Gastrocnemius medialis (tissue), 4 donors: ENCODE data around the gene SRPK2. TPM values are rescaled to one million over a fixed set of nuclear protein-coding genes. Genes with fewer than 3 reads are reported as not detected.
"Not testable (repeated sequence)": the region's sequence is repeated elsewhere in the genome, so short reads cannot be mapped to it uniquely, and the experiment has no call there.

ENCODE experiments used
- ATAC-seq, 2 donors: fragments of 150-250 bp; one replicate each; pipeline ENCODE4 v1.9.1; 2016
- DNase-seq, 2 donors: peaks; one replicate each; pipeline ENCODE4 v3.0.0-alpha.2; 2019
- H3K27ac ChIP-seq, 4 donors: fragments of 200-600 bp; sonication (generic); 1 replicate in 1 of 4; 2 replicates in 3 of 4; pipeline ENCODE4 v1.5.1; 2016 to 2018; ENCODE audit warnings: mild to moderate bottlenecking in 2 of 4, moderate library complexity in 1 of 4
- H3K27me3 ChIP-seq, 3 donors: fragments of 200-600 bp; sonication (generic) in 2 of 3; 1 replicate in 1 of 3; 2 replicates in 2 of 3; pipeline versions ENCODE4 v1.5.1 to v1.6.0; 2016 to 2019; ENCODE audit warnings: mild to moderate bottlenecking in 1 of 3, moderate library complexity in 1 of 3
- H3K36me3 ChIP-seq, 2 donors: fragments of 200-600 bp; sonication (generic) in 1 of 2; one replicate each; pipeline ENCODE4 v1.5.1; 2017 to 2018
- H3K4me1 ChIP-seq, 2 donors: fragments of 200-600 bp; sonication (generic) in 1 of 2; one replicate each; pipeline ENCODE4 v1.5.1; 2016 to 2017; ENCODE audit warnings: mild to moderate bottlenecking in 2 of 2
- H3K4me3 ChIP-seq, 4 donors: fragments of 200-600 bp; sonication (generic) in 3 of 4; 1 replicate in 1 of 4; 2 replicates in 3 of 4; pipeline ENCODE4 v1.5.1; 2016 to 2019; ENCODE audit warnings: mild to moderate bottlenecking in 2 of 4
- H3K9me3 ChIP-seq, 3 donors: fragments of 200-600 bp; sonication (generic) in 2 of 3; 1 replicate in 1 of 3; 2 replicates in 2 of 3; pipeline ENCODE4 v1.5.1; 2016 to 2019
- CTCF ChIP-seq, 5 experiments: fragments of 450-650 bp in 3 of 5; fragments of 200-600 bp in 2 of 5; sonication (generic) in 2 of 5; IDR thresholded peaks in 4 of 5; conservative IDR thresholded peaks in 1 of 5; 1 replicate in 4 of 5; 2 replicates in 1 of 5; pipeline ENCODE4 v1.5.1; 2016 to 2019; ENCODE audit warnings: antibody characterized with exemption in 5 of 5, mild to moderate bottlenecking in 3 of 5, moderate library complexity in 3 of 5
- POLR2A ChIP-seq, 2 donors: fragments of 450-650 bp; IDR thresholded peaks; one replicate each; pipeline ENCODE4 v1.6.1; 2017; ENCODE audit warnings: antibody characterized with exemption in 2 of 2, mild to moderate bottlenecking in 2 of 2, moderate library complexity in 2 of 2
- in situ Hi-C, 4 donors: fragments of 200-750 bp; cut with MboI; loops; one replicate each; pipeline versions ENCODE4 v1.15.0 to v1.8.0; 2017; ENCODE audit warnings: low sequenced_read_pairs in 4 of 4
- intact Hi-C: fragments of 100-400 bp; cut with DNase I; formaldehyde crosslinking; loops from one replicate; pipeline ENCODE4 v1.15.1; 2023; ENCODE audit warnings: low total_unique reads
- total RNA-seq, 4 donors: library from RNA; depleted of rRNA; stranded (reverse); fragments of >200 nt; gene quantifications; one replicate each; pipeline versions ENCODE4 v1.1.0 to v1.2.3, GENCODE V29; 2016

The SRPK2 gene
- total RNA-seq, 4 donors from 2014 or later = 18.1 to 49.0 (median 21.3) TPM

GRCh38 chr7:105353752-105354328, 34.9 kb downstream of the SRPK2 start:
- ATAC-seq (peak; percentile 26 to 37), DNase-seq (peak; percentile 32 to 50)
- intact Hi-C loops (no loop called here), in situ Hi-C loops (no loop called here)
- Histone ChIP-seq H3K9me3 (no peaks in the 10 kb centered on the region), H3K27ac (peak overlapping the region in 1 of 4 donors; percentile 2), H3K27me3 (no peaks in the 10 kb centered on the region), H3K4me1 (peaks cover 46% of the 10 kb centered on the region in 2 donors), H3K4me3 (no peak overlapping the region), H3K36me3 (no peaks in the 10 kb centered on the region)
- TF ChIP-seq POLR2A (IDR thresholded peaks at IDR 0.05) (no peak), CTCF (IDR thresholded peaks at IDR 0.05 in 4 of 5, conservative IDR thresholded peaks at IDR 0.05 in 1 of 5) (no peak)

- ATAC-seq = no peak
- H3K27ac ChIP-seq = peak overlapping the region in 2 of 4 donors; percentile 2 to 8
Observed at GRCh38 chr7:105352901-105353668, 35.6 kb downstream of the SRPK2 start.

GRCh38 chr7:105352018-105352612, 36.6 kb downstream of the SRPK2 start:
- Histone ChIP-seq H3K36me3 (no peaks in the 10 kb centered on the region), H3K4me3 (no peak overlapping the region), H3K9me3 (no peaks in the 10 kb centered on the region), H3K4me1 (peaks cover 37 to 46% of the 10 kb centered on the region in 2 donors), H3K27ac (peak overlapping the region; percentile 8 to 66 (median 15)), H3K27me3 (no peaks in the 10 kb centered on the region)
- TF ChIP-seq CTCF (IDR thresholded peaks at IDR 0.05 in 4 of 5, conservative IDR thresholded peaks at IDR 0.05 in 1 of 5) (no peak), POLR2A (IDR thresholded peaks at IDR 0.05) (peak in 1 of 2 donors; percentile 25)
- in situ Hi-C loops = no loop called here
- intact Hi-C loops = no loop called here
- DNase-seq (peak; percentile 53 to 74), ATAC-seq (peak; percentile 82 to 87)

More at GRCh38 chr7:105352901-105353668, 35.6 kb downstream of the SRPK2 start:
- intact Hi-C loops = no loop called here
- no peaks in the 10 kb centered on the region for H3K9me3 ChIP-seq
- no peaks in the 10 kb centered on the region for H3K36me3 ChIP-seq
- in situ Hi-C loops = no loop called here
- H3K4me3 ChIP-seq = no peak overlapping the region
- no peak for TF ChIP-seq POLR2A (IDR thresholded peaks at IDR 0.05)
- TF ChIP-seq CTCF (IDR thresholded peaks at IDR 0.05 in 4 of 5, conservative IDR thresholded peaks at IDR 0.05 in 1 of 5) = no peak
- H3K4me1 ChIP-seq = peaks cover 46% of the 10 kb centered on the region in 2 donors
- no peak for DNase-seq
- no peaks in the 10 kb centered on the region for H3K27me3 ChIP-seq

GRCh38 chr7:105350906-105351305, 37.8 kb downstream of the SRPK2 start:
- no peak for DNase-seq
- intact Hi-C loops = no loop called here
- H3K27ac ChIP-seq = no peak overlapping the region
- ATAC-seq = no peak
- no peaks in the 10 kb centered on the region for H3K27me3 ChIP-seq
- H3K9me3 ChIP-seq = no peaks in the 10 kb centered on the region
- TF ChIP-seq CTCF (IDR thresholded peaks at IDR 0.05 in 4 of 5, conservative IDR thresholded peaks at IDR 0.05 in 1 of 5) = no peak
- TF ChIP-seq POLR2A (IDR thresholded peaks at IDR 0.05) = no peak
- peaks cover 37 to 46% of the 10 kb centered on the region in 2 donors for H3K4me1 ChIP-seq
- no peaks in the 10 kb centered on the region for H3K36me3 ChIP-seq
- in situ Hi-C loops = no loop called here
- H3K4me3 ChIP-seq = no peak overlapping the region

GRCh38 chr7:105348177-105348576, 40.5 kb downstream of the SRPK2 start:
- intact Hi-C loops, H3K9me3 ChIP-seq, H3K36me3 ChIP-seq, ATAC-seq, DNase-seq, H3K27ac ChIP-seq, H3K27me3 ChIP-seq, H3K4me3 ChIP-seq: not testable (repeated sequence)
- in situ Hi-C loops = loop anchor here in 2 of 4 donors (25.0 kb wide), 1 partner anchor 361 kb away; no protein-coding TSS in a partner anchor
- peaks cover 19 to 24% of the 10 kb centered on the region in 2 donors for H3K4me1 ChIP-seq
